ENCODE data around the gene NAA20. TPM values are rescaled to one million over a fixed set of nuclear protein-coding genes. Genes with fewer than 3 reads are reported as not detected.

NAA20 gene
- total RNA-seq, 3 donors from 2014 or later (not counting 1 experiment from before 2014, with no cell fraction given) = 20.8 to 25.1 (median 23.8) TPM

GRCh38 chr20:20036756-20037155 is 19.6 kb downstream of the NAA20 start:
- 94% methylated on average over 3 of the region's 3 CpGs for WGBS (ENCODE audit: insufficient coverage)
- H3K9me3 Mint-ChIP-seq = no peaks in the 10 kb centered on the region
- Histone ChIP-seq H3K36me3 (ENCODE audit: control insufficient read depth, insufficient read depth, low read length) (peaks cover 93% of the 10 kb centered on the region), H3K4me3 (ENCODE audit: low read length) (no peak overlapping the region), H3K27me3 (ENCODE audit: control insufficient read depth, insufficient read depth, low read length) (no peaks in the 10 kb centered on the region), H3K4me1 (ENCODE audit: control insufficient read depth, insufficient read depth, low read length) (no peaks in the 10 kb centered on the region), H3K27ac (ENCODE audit: low read length) (no peak overlapping the region), H3K9me3 (ENCODE audit: control insufficient read depth, insufficient read depth, low read length) (no peaks in the 10 kb centered on the region)
- TF ChIP-seq CTCF (IDR thresholded peaks at IDR 0.05) = no peak
- no peak overlapping the region for H3K4me3 Mint-ChIP-seq
- H3K27ac Mint-ChIP-seq = no peak overlapping the region
- DNase-seq = no peak
- intact Hi-C loops (cut with micrococcal nuclease) = no loop called here
- peaks cover 46% of the 10 kb centered on the region for H3K36me3 Mint-ChIP-seq
- H3K4me1 Mint-ChIP-seq = no peaks in the 10 kb centered on the region
- no peak for ATAC-seq
- no peaks in the 10 kb centered on the region for H3K27me3 Mint-ChIP-seq (ENCODE audit: low read depth in 2 of 2)

- Histone ChIP-seq H3K27me3 (ENCODE audit: control insufficient read depth, insufficient read depth, low read length) (no peaks in the 10 kb centered on the region), H3K4me3 (ENCODE audit: low read length) (no peak overlapping the region), H3K4me1 (ENCODE audit: control insufficient read depth, insufficient read depth, low read length) (no peaks in the 10 kb centered on the region), H3K36me3 (ENCODE audit: control insufficient read depth, insufficient read depth, low read length) (peaks cover 93% of the 10 kb centered on the region), H3K27ac (ENCODE audit: low read length) (no peak overlapping the region), H3K9me3 (ENCODE audit: control insufficient read depth, insufficient read depth, low read length) (no peaks in the 10 kb centered on the region)
- ATAC-seq (no peak), DNase-seq (no peak)
- Mint-ChIP-seq H3K4me1 (no peaks in the 10 kb centered on the region), H3K4me3 (no peak overlapping the region), H3K27me3 (ENCODE audit: low read depth in 2 of 2) (no peaks in the 10 kb centered on the region), H3K27ac (no peak overlapping the region), H3K36me3 (peaks cover 48% of the 10 kb centered on the region), H3K9me3 (no peaks in the 10 kb centered on the region)
- intact Hi-C loops (cut with micrococcal nuclease) = no loop called here
- TF ChIP-seq CTCF (IDR thresholded peaks at IDR 0.05) = no peak
- WGBS (ENCODE audit: insufficient coverage) = 96% methylated on average over 5 of the region's 5 CpGs
Observed at GRCh38 chr20:20037960-20038359, 20.8 kb downstream of the NAA20 start.

GRCh38 chr20:20038586-20038985 is 21.4 kb downstream of the NAA20 start:
- no peaks in the 10 kb centered on the region for H3K27me3 Mint-ChIP-seq (ENCODE audit: low read depth in 2 of 2)
- H3K36me3 Mint-ChIP-seq = peaks cover 48% of the 10 kb centered on the region
- no peaks in the 10 kb centered on the region for H3K9me3 Mint-ChIP-seq
- 98% methylated on average over 6 of the region's 6 CpGs for WGBS (ENCODE audit: insufficient coverage)
- H3K4me3 Mint-ChIP-seq = no peak overlapping the region
- Histone ChIP-seq H3K27me3 (ENCODE audit: control insufficient read depth, insufficient read depth, low read length) (no peaks in the 10 kb centered on the region), H3K9me3 (ENCODE audit: control insufficient read depth, insufficient read depth, low read length) (no peaks in the 10 kb centered on the region), H3K4me3 (ENCODE audit: low read length) (no peak overlapping the region), H3K27ac (ENCODE audit: low read length) (no peak overlapping the region), H3K4me1 (ENCODE audit: control insufficient read depth, insufficient read depth, low read length) (no peaks in the 10 kb centered on the region), H3K36me3 (ENCODE audit: control insufficient read depth, insufficient read depth, low read length) (peaks cover 97% of the 10 kb centered on the region)
- DNase-seq (no peak), ATAC-seq (no peak)
- no peak overlapping the region for H3K27ac Mint-ChIP-seq
- H3K4me1 Mint-ChIP-seq = no peaks in the 10 kb centered on the region
- intact Hi-C loops (cut with micrococcal nuclease) = no loop called here
- TF ChIP-seq CTCF (IDR thresholded peaks at IDR 0.05) = no peak

GRCh38 chr20:20039752-20040387 is 22.7 kb downstream of the NAA20 start:
- Histone ChIP-seq H3K9me3 (ENCODE audit: control insufficient read depth, insufficient read depth, low read length) (no peaks in the 10 kb centered on the region), H3K4me1 (ENCODE audit: control insufficient read depth, insufficient read depth, low read length) (no peaks in the 10 kb centered on the region), H3K27me3 (ENCODE audit: control insufficient read depth, insufficient read depth, low read length) (no peaks in the 10 kb centered on the region), H3K4me3 (ENCODE audit: low read length) (no peak overlapping the region), H3K27ac (ENCODE audit: low read length) (no peak overlapping the region), H3K36me3 (ENCODE audit: control insufficient read depth, insufficient read depth, low read length) (peaks cover 97% of the 10 kb centered on the region)
- Mint-ChIP-seq H3K4me1 (peaks cover 0 to 5% of the 10 kb centered on the region in 2 donors), H3K36me3 (peaks cover 60% of the 10 kb centered on the region), H3K9me3 (no peaks in the 10 kb centered on the region), H3K27ac (no peak overlapping the region), H3K27me3 (ENCODE audit: low read depth in 2 of 2) (no peaks in the 10 kb centered on the region), H3K4me3 (no peak overlapping the region)
- intact Hi-C loops (cut with micrococcal nuclease) = no loop called here
- whole genome bisulfite sequencing (ENCODE audit: insufficient coverage) = 99% methylated on average over 6 of the region's 6 CpGs
- TF ChIP-seq CTCF (IDR thresholded peaks at IDR 0.05) = no peak
- ATAC-seq = no peak
- no peak for DNase-seq

Data from natural killer cell (primary cell).